Stomach smooth muscle (tissue), 2 donors: ENCODE data around the gene DTD1.

ENCODE experiments used
- H3K27ac ChIP-seq: one replicate; pipeline ENCODE4 v1.7.0; 2013; ENCODE audit warnings: mild to moderate bottlenecking, low read length, inconsistent platforms
- H3K27me3 ChIP-seq, 2 donors: one replicate each; pipeline ENCODE4 v1.7.0; 2013; ENCODE audit warnings: low read length in 2 of 2; ENCODE audit not compliant: insufficient read depth in 2 of 2, control insufficient read depth in 1 of 2
- H3K36me3 ChIP-seq, 2 donors: one replicate each; pipeline ENCODE4 v1.7.0; 2013; ENCODE audit warnings: low read length in 2 of 2; ENCODE audit not compliant: control insufficient read depth in 2 of 2, insufficient read depth in 2 of 2
- H3K4me1 ChIP-seq: one replicate; pipeline ENCODE4 v1.7.0; 2013; ENCODE audit warnings: low read length; ENCODE audit not compliant: control insufficient read depth, insufficient read depth
- H3K4me3 ChIP-seq, 2 donors: one replicate each; pipeline ENCODE4 v1.7.0; 2013; ENCODE audit warnings: low read length in 2 of 2
- H3K9ac ChIP-seq, 2 donors: one replicate each; pipeline ENCODE4 v1.7.0; 2013; ENCODE audit warnings: low read length in 2 of 2, mild to moderate bottlenecking in 1 of 2
- H3K9me3 ChIP-seq, 2 donors: one replicate each; pipeline ENCODE4 v1.7.0; 2013; ENCODE audit warnings: low read length in 2 of 2; ENCODE audit not compliant: control insufficient read depth in 2 of 2
- donor health status: healthy.
- donor health status: Pancreatic carcinoma.

The DTD1 gene

GRCh38 chr20:18635380-18635779, 47.5 kb downstream of the DTD1 start:
- Histone ChIP-seq H3K4me1 (peaks cover 6% of the 10 kb centered on the region), H3K27me3 (no peaks in the 10 kb centered on the region), H3K4me3 (no peak overlapping the region), H3K9me3 (no peaks in the 10 kb centered on the region), H3K36me3 (no peaks in the 10 kb centered on the region), H3K27ac (no peak overlapping the region), H3K9ac (no peak overlapping the region)

DNA sequence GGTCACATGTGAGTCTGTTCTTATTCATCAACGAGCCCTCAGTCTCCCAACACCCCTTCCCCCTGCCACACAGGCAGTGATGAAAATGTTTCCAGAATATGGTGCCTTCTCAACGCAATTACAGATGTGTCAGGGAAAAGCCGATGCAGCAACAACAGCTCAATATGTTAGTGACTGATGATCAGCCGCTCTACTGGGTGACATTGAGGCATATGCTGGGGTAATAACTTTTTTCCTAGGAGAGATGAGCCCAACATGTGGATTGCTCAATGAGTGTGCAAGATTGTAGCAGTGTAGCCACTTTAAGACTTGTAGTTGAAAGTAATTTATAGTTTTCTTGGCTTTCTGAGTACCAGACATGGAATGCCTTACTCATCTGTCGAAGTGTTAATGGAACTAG, 49.4 kb downstream of the DTD1 start:
- no peaks in the 10 kb centered on the region for H3K27me3 ChIP-seq
- no peak overlapping the region for H3K9ac ChIP-seq
- no peaks in the 10 kb centered on the region for H3K36me3 ChIP-seq
- peaks cover 6% of the 10 kb centered on the region for H3K4me1 ChIP-seq
- no peaks in the 10 kb centered on the region for H3K9me3 ChIP-seq
- no peak overlapping the region for H3K27ac ChIP-seq
- no peak overlapping the region for H3K4me3 ChIP-seq

GRCh38 chr20:18638768-18639167, 50.9 kb downstream of the DTD1 start:
- Histone ChIP-seq H3K27me3 (no peaks in the 10 kb centered on the region), H3K4me3 (no peak overlapping the region), H3K4me1 (peaks cover 6% of the 10 kb centered on the region), H3K36me3 (no peaks in the 10 kb centered on the region), H3K27ac (no peak overlapping the region), H3K9me3 (no peaks in the 10 kb centered on the region), H3K9ac (no peak overlapping the region)

DNA sequence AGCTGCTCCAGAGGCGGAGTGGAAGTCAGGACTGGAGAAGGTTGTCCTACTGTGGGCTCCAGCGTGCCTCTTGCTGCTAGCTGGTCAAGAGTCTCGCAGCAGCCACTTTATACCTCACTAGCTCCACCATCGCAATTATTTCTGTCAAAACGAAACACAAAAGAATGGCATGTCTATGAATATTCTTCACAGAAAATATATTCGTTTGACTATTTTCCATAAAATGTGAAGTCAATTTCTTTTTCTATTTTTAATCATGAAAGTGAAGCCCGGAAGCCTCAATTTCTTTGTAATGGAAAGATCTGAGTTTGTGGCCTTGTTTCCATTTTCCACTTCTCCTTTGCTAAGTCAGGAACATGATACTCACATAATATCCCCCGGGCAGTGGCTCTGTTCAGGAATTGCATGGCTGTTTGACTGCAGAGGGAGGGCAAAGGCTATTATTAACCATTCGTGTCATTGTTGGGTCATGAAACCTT, 51.7 kb downstream of the DTD1 start:
- Histone ChIP-seq H3K9me3 (no peaks in the 10 kb centered on the region), H3K9ac (no peak overlapping the region), H3K27me3 (no peaks in the 10 kb centered on the region), H3K27ac (no peak overlapping the region), H3K4me1 (peaks cover 6% of the 10 kb centered on the region), H3K36me3 (no peaks in the 10 kb centered on the region), H3K4me3 (no peak overlapping the region)

DNA sequence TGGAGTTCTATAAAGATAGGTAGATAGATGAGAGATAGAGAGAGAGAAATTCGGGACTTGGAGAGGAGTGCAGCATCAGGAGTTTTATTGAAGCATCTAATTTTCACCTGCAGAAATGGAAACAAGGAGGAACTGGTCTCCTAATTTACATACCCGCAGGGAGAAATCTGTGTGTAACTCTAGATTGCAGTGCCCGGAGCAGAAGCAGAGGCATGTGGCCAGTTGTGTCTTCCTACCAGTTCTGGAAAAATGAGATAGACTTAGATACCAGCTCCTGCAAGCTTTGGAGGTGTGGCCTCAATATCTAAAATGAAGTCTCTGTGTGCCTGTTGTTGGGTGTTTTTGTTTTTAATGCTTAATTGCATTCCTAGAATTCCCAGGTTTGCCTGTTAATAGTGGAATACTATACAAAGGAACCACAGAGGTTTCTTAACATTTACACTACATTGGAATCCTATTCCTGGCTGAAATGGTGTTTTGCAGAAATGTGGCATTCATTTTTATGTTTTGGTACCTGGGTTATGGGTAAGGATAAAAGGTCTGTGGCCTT, 57.4 kb downstream of the DTD1 start:
- Histone ChIP-seq H3K27me3 (no peaks in the 10 kb centered on the region), H3K9me3 (no peaks in the 10 kb centered on the region), H3K36me3 (peaks cover 0 to 2% of the 10 kb centered on the region in 2 donors), H3K4me3 (no peak overlapping the region), H3K9ac (no peak overlapping the region), H3K4me1 (no peaks in the 10 kb centered on the region), H3K27ac (no peak overlapping the region)

DNA sequence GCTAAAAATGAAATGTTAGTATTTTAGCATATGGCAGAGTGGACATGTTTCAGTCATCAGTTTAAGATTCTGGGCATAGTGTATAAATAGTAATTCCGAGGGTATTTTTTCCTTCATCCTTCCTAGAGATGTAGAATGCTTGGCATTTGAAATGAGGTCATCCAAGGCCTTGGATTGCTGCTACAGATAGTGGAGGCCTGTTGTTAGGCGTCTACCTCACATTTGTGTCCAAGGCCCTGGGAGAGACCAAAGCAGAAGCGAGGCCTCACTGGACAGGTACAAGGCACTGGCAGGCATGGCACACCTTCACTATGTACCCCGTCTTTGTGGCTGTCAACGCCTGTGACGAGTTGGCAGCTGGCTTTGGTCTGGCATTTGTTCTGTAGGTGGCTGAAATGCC, 58.0 kb downstream of the DTD1 start:
- Histone ChIP-seq H3K9ac (no peak overlapping the region), H3K4me3 (no peak overlapping the region), H3K27me3 (no peaks in the 10 kb centered on the region), H3K27ac (no peak overlapping the region), H3K36me3 (peaks cover 0 to 2% of the 10 kb centered on the region in 2 donors), H3K9me3 (no peaks in the 10 kb centered on the region), H3K4me1 (no peaks in the 10 kb centered on the region)

- no peak overlapping the region for H3K9ac ChIP-seq
- no peaks in the 10 kb centered on the region for H3K4me1 ChIP-seq
- no peaks in the 10 kb centered on the region for H3K9me3 ChIP-seq
- H3K36me3 ChIP-seq: peaks cover 0 to 2% of the 10 kb centered on the region in 2 donors
- no peak overlapping the region for H3K27ac ChIP-seq
- no peaks in the 10 kb centered on the region for H3K27me3 ChIP-seq
- H3K4me3 ChIP-seq: no peak overlapping the region
Measured at GRCh38 chr20:18647777-18648176, 59.9 kb downstream of the DTD1 start.

DNA sequence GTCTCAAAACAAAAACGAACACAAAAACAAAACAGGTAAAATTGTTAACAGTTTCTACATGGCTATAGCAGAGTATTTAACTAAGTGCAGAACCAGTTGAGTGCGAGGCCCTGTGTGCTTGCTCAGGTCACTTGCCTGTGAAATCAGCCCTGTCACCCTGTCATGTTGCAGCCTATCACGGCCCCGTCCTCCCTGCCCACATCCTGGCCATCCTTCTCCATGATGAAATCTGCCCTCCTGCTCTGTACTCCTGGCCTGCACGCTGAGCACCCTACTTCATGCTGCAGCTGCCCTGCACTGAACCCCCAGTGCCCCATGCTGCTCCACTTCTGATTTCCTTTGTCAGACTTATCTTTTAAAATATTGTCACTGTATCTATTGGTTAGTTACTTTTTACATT, 62.4 kb downstream of the DTD1 start:
- H3K27ac ChIP-seq: no peak overlapping the region
- no peaks in the 10 kb centered on the region for H3K9me3 ChIP-seq
- H3K9ac ChIP-seq: no peak overlapping the region
- H3K36me3 ChIP-seq: peaks cover 0 to 2% of the 10 kb centered on the region in 2 donors
- H3K4me3 ChIP-seq: no peak overlapping the region
- peaks cover 2% of the 10 kb centered on the region for H3K4me1 ChIP-seq
- H3K27me3 ChIP-seq: no peaks in the 10 kb centered on the region

GRCh38 chr20:18653736-18654447, 66.0 kb downstream of the DTD1 start:
- H3K4me3 ChIP-seq: no peak overlapping the region
- no peaks in the 10 kb centered on the region for H3K36me3 ChIP-seq
- no peak overlapping the region for H3K27ac ChIP-seq
- no peak overlapping the region for H3K9ac ChIP-seq
- no peaks in the 10 kb centered on the region for H3K9me3 ChIP-seq
- H3K4me1 ChIP-seq: peaks cover 2% of the 10 kb centered on the region
- no peaks in the 10 kb centered on the region for H3K27me3 ChIP-seq

GRCh38 chr20:18654448-18654773, 66.6 kb downstream of the DTD1 start:
- peaks cover 2% of the 10 kb centered on the region for H3K4me1 ChIP-seq

GRCh38 chr20:18657575-18657974, 69.7 kb downstream of the DTD1 start:
- H3K4me3 ChIP-seq: no peak overlapping the region

More at GRCh38 chr20:18654448-18654773, 66.6 kb downstream of the DTD1 start:
- H3K27me3 ChIP-seq: no peaks in the 10 kb centered on the region
- H3K27ac ChIP-seq: no peak overlapping the region
- H3K4me3 ChIP-seq: no peak overlapping the region
- H3K36me3 ChIP-seq: no peaks in the 10 kb centered on the region
- H3K9ac ChIP-seq: no peak overlapping the region
- no peaks in the 10 kb centered on the region for H3K9me3 ChIP-seq

More at GRCh38 chr20:18657575-18657974, 69.7 kb downstream of the DTD1 start:
- H3K36me3 ChIP-seq: no peaks in the 10 kb centered on the region
- peaks cover 2% of the 10 kb centered on the region for H3K4me1 ChIP-seq
- H3K27me3 ChIP-seq: no peaks in the 10 kb centered on the region
- H3K9me3 ChIP-seq: no peaks in the 10 kb centered on the region
- H3K9ac ChIP-seq: no peak overlapping the region
- H3K27ac ChIP-seq: no peak overlapping the region
